NCI-H510A (cell line): ENCODE data around the gene IFNK.
"Not testable (repeated sequence)": the region's sequence is repeated elsewhere in the genome, so short reads cannot be mapped to it uniquely, and the experiment has no call there.

Experiments
- DNase-seq: peaks from one replicate; lab custom pipeline; 2025; lab: John Stamatoyannopoulos, UW

Gene IFNK, protein sequence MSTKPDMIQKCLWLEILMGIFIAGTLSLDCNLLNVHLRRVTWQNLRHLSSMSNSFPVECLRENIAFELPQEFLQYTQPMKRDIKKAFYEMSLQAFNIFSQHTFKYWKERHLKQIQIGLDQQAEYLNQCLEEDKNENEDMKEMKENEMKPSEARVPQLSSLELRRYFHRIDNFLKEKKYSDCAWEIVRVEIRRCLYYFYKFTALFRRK

DNA sequence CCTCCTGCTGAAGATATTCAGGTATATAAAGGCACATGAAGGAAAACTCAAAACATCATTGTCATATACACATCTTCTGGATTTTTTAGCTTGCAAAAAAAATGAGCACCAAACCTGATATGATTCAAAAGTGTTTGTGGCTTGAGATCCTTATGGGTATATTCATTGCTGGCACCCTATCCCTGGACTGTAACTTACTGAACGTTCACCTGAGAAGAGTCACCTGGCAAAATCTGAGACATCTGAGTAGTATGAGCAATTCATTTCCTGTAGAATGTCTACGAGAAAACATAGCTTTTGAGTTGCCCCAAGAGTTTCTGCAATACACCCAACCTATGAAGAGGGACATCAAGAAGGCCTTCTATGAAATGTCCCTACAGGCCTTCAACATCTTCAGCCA is at the start of gene IFNK:
Gene IFNK (plus strand): TSS at position 55 of the 400 bp plus-strand sequence. CDS start 47 bp downstream, at position 102.
- DNase-seq: no peak

DNA sequence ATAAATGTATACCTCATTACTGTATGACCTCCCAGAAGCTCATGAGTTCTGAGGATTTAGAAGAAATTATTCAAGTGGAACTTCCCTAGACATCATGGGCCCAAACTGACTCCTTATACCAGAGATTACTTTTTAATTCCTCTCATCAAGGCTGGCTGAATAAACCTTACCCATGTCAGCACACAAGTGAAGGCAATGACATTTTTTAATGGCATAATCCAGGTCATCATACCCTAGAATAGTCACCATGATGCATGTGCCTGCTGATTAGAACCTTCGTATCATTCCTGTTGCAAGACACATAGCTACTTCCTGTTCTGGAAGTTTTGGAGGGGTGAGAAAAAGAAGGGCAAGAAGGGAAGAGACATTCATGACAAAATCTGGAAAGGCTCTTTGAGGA is 49.8 kb upstream of the IFNK start:
- no peak for DNase-seq

DNA sequence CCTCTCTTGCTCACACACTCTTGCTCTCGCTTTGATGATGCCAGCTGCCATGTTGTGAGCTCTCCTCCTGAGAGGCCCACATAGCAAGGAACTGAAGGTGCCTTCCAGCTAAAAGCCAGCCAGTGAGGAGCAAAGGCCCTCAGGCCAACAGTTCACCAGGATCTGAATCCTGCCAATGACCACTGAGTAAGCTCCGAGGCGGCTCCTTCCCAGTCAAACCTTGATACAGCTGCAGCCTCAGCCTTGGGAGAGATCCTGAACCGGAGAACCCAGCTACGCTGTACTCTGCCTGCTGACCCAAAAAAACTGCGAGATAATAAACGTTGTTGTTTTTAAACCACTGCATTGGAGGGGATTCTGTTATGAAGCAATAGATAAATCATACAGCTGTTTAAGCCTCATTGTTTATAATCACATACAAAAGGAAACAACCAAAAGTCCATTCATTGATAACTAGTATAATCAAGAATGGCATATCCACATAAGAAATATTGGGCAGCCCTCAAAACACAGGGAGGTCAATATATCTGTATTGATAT is 49.0 kb upstream of the IFNK start:
- DNase-seq: no peak

DNA sequence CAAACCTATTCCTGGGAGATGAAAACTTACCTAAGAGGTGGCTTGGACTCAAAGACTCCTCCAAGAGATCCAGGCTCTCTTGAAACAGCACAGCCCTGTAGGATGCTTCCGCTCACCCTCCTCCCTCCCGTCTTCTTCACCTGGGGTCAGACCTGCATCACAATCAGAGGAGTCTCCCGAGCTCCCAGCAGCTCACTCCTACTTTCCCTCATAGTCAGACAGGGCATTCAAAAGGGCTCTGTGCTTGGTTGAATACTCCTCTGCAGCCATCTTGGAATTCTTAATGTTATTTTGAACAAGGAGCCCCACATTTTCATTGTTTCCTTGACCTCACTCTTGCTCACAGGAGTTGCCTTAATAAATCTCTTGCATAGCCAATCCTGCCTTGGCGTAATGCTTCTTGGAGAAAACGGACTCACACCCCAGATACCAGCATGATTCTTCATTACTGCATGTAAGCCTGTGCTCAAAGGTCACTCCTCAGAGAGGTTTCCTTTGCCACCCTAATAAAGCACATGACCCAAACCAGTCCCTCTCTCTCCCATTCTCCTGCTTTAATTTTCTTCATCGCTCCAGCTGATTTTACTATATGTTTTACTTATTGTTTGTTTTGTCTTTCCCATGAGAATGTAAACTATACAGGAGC is 47.1 kb upstream of the IFNK start:
- no peak for DNase-seq

DNA sequence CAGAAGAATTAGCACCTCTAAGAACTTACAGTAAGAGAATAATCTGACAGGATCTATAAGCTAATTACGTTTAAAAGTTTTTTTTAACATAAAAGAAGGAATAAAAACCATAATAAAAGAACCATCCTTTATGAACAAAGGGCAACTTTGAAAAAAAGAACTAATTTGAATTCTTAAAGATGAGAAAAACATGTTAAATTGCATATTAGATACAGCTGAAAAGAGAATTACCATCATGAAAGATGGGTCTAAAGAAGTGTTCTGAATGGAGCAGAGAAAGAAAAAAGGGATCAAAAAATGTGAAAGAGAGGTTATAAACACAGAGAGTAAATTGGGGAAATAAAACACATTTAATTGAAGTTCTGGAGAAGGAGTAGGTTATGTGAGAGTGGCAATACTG is 45.8 kb upstream of the IFNK start:
- DNase-seq: no peak

DNA sequence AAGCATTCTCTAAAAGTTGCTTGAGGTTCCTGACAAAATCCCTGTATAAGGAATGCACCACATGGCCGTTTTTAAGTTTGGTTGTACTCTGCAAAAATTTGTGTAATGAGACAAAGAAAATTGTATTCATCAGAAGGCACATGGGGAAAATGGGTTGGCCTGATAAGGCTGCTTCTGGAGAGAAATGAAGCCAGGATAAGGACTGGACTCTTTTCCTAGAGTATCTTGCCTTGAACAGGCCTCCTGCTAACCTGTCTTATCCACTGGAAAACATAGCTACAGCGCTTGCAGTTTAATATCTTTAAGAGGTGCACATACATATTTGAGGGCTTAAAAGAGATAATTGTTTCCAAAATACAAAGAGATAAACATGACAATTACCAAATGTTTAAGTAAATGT is 41.4 kb upstream of the IFNK start:
- DNase-seq: no peak

DNA sequence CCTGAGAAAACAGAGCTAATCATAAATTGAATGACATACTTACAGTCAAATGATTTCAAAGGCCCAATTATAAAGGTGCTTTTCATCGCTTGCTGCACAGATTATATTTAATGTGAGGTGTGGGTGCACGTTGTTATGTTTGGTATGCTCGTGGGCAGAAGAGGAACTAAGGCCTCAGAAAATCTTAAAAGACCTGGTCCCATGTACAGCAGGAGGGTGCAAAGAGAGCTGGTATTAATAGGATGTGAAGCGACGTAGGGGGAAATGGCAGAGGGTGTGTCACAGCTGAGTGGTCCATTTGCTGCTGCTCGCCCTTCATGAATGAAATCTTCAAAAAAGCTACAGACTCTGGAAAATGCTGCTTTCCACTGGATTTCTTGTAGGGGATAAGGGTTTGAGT is 40.5 kb upstream of the IFNK start:
- DNase-seq: no peak

DNA sequence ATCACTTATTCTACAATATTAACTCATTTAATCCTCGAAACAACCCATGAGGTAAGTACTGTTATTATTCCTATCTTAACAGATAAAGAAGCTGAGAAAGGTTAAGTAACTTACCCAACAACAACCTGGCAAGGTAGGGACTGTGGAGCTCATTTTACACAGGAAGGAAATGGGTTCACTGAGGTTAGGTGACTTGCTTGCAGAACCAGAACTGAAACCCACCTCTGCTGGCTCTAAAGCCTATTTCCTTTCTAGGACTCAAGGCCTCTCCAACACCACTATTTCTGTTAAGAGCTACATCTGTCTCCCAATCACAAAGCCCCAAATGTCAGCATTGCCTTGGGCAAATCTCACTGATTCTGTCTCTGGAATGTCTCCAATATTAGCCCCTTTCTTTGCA is 38.9 kb upstream of the IFNK start:
- DNase-seq: no peak

DNA sequence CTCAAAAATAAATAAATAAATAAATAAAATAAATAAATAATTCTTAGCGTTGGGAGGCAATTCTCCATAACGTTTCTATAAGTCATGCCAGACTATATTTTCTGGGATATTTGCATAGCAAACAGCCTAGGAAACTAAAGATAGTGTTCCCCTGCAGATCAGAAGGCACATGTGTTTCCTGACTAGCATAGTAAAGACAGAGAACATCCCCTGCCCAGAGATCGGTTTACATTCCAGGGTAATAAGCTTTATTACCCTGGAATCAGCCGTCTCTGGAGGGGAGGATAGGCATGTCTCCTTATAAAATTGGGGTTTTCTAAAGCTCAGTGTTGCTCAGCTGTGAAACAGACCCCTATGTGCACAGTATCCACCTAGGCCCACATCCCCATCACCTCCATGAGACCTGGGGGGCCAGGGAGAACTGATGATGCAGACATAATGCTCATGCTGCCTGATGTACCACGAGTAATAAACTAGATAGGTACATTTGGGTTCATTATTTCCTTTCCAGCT is 36.9 kb upstream of the IFNK start:
- no peak for DNase-seq

DNA sequence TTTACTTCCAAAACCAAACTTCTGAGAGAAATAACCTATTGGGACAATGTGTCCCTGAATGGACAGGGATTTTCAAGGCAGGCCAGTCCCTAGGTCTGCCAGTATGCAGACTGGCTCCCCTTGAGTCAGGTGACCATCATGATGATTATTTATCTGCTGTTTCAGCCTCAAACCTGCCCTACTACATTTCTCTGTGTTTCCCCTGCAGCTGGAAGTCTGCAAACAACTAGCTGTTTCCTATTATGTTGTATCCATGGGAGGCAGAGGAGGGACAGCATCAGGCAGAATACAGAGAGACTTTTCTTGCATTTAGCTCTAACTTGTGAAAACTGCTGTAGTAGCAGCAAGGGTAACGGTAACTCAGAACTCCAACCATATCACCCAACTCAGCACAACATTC is 36.2 kb upstream of the IFNK start:
- DNase-seq: no peak

DNA sequence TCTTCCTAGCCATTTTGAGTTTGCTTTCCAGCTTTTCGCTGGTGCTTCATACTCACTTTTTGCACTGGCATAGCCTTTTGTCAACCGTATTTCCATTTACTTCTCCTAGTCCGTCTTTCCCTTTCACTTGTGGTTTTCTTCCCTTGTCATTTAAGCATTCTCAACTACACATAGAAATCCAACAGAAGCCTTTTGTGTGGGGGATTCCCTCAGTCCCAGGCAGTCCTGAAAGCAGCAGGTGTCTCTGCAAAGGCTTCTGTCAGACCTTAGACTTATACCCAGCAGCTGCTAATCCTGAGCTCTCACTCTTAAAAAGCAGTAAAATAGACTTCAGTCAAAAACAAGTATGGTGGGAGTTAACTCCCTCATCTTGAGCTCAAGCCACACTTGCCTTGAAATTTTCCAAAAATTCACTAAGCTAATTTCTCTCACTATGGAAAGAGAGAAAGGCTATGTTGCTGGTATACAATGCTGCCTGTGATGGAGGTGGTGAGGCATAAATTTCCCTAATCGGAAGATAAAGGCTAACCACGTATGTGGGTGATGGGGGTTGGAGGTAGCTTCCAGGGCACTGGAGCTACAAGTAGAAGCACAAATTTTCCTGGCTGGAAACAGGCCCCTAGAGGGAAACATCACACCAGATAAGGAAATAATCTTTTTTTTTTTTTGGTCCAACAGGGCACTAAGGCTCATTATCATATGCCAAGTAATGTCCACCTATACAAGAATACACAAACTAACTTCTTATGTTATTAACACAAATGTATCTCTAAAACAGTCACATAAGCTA is 34.8 kb upstream of the IFNK start:
- no peak for DNase-seq

DNA sequence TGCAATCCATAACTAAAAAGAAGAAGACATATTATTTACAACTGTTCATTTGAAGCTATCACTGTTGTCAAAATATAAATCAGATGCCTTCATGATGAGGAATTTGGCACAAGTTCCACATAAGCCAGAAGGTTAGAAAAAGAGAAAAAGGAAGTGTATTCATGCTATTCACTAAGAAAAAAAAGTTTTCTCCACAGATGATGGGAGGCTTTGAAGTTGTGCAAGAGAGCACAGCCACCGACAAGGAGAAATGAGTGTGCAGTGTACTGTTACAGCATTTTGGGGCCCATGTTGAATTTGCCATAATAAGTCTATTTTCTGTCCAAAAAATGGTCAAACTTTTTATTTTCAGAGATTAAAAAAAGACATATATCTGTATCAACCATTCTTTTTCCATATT is 32.9 kb upstream of the IFNK start:
- no peak for DNase-seq

DNA sequence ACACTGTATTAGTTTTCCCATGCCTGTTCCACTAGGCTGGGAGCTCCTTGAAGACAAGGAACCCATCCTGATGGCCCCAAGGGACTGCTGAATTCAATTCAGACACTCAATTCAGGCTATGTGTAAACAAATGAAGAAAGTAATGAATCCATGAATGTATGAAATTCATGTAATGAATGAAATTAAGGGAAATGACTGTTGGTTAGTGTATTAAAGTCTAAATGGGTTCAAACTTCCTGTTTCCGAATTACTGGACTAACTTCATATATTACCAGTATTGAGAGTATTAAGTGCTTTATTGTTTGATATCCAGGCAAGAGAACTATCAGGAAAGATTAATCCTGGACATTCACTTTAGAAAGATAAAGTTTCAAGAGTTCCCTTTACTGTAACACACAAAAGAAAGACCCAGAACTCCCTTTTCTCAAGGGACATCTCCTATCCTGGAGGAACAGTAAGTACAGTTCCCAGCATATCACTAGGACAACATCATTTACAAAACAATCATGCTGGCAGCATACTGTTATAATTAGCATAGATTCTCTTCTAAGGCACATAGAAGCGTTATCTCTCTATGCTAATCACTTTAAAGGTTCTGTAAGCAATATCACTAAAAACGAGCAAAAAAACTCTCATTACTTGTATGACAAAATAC is 28.5 kb upstream of the IFNK start:
- DNase-seq: no peak

DNA sequence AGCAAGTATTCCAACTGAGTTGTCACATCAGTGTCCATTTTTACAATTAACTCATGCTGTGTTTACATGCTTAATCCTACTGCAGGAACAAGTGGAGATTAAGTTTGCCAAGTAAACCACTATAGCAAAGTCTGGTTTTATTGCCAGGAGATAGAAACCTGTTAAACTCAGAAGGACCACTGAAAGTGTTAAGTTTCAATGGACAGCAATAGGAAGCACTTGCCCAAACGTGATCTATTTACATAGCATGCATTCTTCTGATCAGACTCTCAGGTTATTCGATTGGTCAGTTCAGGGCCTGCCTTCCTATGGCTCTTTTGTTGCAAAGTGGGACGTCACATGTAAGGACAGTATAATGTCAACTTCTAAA is 28.0 kb upstream of the IFNK start:
- DNase-seq: no peak

DNA sequence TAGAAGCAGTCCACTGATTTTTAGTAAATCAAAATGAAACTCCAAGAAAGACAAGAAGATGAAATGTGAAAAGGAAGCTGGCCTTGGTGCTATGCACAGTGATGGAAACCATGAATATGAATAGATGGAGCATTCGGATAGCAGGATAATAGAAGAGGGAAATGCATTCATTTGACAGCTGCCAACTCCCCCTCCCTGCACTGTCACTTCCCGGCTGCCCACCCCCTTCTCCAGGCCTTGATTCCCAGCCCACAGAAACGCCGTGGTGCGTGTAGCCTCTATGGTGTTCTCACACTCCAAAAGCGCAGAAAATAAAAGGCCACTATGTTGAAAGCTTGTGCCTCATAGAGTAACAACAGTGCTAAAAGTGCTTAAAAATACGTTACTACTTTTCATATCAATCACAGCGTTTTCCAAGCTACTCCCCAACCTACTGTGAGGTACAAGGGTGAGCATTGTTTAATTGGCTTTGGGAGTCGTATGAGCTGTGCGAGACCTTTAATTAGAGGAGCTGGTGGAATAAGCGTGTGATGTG is 26.1 kb upstream of the IFNK start:
- no peak for DNase-seq

DNA sequence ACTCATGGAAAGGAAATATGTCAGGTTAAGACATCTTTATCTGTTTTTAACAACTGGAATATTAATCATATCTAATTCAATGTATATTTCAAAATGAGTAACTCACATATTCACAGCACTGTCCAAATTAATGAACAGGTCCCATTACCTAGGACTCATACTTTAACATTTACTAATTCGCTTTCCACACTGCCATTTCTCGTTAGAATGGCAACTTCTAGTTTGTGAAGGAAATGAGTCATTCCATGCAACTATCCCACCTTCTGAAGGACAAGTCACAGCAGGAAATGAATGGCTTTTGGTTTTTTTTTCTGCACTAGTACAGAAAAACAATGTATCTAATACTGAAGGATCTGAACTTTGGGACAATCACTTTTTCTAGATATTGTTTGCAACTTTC is 24.6 kb upstream of the IFNK start:
- no peak for DNase-seq

DNA sequence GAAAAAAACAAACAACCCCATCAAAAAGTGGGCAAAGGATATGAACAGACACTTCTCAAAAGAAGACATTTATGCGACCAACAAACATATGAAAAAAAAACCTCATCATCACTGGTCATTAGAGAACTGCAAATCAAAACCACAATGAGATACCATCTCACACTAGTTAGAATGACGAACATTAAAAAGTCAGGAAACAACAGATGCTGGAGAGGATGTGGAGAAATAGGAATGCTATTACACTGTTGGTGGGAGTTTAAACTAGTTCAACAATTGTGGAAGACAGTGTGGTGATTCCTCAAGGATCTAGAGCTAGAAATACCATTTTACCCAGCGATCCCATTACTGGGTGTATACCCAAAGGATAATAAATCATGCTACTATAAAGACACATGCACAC is 23.2 kb upstream of the IFNK start:
- DNase-seq: not testable (repeated sequence)

DNA sequence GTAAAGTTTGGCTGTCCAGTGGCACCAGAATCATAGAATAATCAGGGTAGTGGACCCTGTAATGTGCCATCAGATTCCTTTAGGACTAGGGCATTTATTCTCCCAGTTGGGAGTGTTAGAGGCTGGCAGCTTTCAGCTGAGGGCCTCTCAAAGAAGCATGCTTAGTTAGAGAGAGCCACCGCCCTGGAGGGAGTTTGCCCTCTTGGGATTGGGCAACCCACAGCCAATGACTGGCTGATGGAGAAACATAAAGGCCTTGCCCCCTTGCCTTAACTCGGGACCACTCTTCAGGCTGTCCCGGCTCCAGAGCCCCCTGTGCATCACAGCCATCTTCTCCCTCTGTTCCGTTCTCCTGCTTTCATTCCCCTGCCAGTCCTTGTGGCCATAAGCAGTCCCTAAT is 20.5 kb upstream of the IFNK start:
- DNase-seq: no peak

DNA sequence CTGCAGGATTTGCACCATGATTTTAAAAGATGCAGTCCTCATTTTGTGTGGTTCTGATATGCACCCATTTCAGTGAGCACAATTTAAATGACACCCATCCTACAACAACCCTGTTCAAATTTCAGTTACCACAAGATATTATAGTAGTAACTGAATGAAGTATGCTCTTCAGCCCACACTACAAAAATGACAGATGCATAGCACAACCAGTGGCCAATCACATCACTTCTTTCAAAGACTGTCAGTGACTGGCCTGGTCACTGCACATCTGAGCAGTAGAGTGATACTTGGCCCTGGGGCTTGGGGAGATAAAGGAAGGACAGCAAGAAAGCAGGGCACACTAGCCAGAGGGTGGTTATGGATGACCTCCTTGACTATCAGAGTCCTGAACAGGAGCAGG is 19.8 kb upstream of the IFNK start:
- DNase-seq: no peak

DNA sequence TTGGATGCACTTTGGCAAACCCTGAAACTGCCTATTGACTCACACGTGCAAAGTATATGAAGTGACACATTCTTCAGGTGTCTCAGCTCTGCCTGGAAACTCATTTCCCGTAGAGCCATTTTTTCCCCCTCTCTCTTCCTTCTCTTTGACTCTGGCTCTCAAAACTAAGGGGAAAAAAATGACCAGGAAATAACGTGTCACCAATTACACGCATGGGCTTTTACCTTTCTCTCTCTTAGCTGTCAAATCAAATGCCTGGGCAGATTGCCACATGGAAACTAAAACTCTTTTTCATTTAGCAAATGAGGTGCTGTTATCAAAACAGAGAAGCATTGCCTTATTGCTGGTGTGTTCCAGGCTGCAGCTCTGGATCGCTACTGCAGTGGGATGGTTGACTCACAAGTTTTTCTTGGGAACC is 18.3 kb upstream of the IFNK start:
- DNase-seq: no peak

DNA sequence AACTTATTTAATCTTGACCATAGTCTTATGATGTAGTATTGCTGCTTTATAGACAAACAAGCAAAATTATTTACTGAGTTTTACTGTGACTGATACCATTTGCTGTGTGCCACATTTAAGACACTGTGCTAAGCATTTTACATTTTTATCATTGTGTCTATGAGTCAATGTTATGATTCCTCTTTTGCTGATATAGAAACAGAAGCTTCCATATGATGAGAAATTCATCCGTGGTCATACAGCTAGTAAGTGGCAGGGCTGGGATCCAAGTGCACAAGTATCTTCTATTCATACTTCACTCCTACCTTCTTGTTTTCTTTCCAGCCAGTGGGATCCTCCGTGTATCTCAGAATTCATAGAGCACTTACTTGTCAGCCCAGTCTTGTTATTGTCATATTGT is 17.1 kb upstream of the IFNK start:
- DNase-seq: no peak

DNA sequence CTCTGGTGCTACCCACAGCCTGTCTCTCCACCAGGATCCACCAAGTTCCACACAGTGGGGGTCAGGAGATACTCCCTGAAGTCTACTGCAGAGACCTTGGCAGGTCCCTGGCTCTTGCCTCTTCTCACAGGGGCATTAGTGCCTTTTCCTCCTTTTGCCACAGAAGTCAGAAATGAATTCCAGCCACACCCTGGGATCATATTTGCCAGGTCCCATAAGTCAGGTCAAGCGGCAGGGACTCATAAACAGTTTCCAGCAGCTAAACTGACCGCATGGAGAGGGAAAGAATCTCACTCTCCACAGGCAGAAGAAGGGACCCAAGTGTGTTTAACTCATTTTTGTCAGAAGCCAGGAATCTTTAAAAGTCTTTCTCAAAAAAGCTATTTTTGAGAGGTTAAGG is 13.3 kb upstream of the IFNK start:
- no peak for DNase-seq
